Body of pancreas (tissue), 4 donors: ENCODE results near the gene MYL5.

Experiments used
- CTCF ChIP-seq, 7 experiments: fragments of 450-650 bp in 4 of 7; fragments of 200-600 bp in 3 of 7; sonication (generic) in 3 of 7; IDR thresholded peaks; one replicate each; pipeline ENCODE4 v1.5.1; 2016 to 2019; ENCODE audit warnings: antibody characterized with exemption in 7 of 7
- POLR2A ChIP-seq, 3 donors: fragments of 450-650 bp; IDR thresholded peaks; one replicate each; pipeline ENCODE4 v1.6.1; 2016; ENCODE audit warnings: antibody characterized with exemption in 3 of 3, mild to moderate bottlenecking in 2 of 3

GRCh38 chr4:658681-659667 lies 15.4 kb upstream of the MYL5 start:
- TF ChIP-seq CTCF (IDR thresholded peaks at IDR 0.05) (peak in 1 of 7 experiments; percentile 41), POLR2A (IDR thresholded peaks at IDR 0.05) (no peak)
